Erythroblast (primary cell): ENCODE measurements around the gene EHD1.

Source experiments
- GATA1 ChIP-seq: IDR thresholded peaks from 2 replicates; pipeline ENCODE4 v1.6.1; 2011; ENCODE audit warnings: low read depth, mild to moderate bottlenecking, control low read depth, low read length, moderate library complexity
- POLR2A ChIP-seq: IDR thresholded peaks from 2 replicates; pipeline ENCODE4 v1.6.1; 2011; ENCODE audit warnings: mild to moderate bottlenecking, low read length

DNA sequence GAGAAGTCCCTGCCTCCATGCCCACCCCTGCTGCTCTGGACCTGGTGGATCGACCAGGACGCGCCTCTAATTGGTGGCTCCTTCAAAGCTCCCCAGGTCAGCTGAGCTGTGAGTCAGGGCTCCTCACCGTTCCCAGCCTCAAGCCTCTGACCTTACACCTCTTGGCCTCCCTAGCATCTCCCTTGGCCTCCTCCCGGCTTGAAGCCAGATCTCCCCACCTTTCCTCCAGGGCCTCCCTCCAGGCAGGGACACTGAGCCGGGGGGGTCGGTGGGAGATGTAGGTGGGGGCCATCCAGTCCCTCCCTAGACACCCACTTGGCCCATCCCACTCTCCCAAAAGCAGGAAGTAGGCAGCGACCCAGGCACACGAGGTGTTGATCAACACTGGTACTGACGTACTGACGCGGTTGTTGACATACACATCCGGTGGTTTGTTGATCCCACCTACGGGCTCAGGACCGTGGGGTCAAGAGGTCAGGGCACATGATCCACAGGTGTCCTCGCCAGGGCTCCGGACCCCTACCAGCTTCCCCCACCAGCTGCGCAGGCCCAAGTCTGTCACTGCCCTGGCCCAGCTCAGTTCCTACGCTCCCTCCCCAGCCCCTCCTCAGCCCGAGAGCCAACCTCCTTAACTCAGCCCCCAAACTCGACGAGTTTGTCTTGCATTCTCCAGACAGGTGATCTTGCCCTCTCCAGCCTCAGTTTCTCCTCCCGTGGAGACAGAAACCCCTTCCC, 37.8 kb upstream of the EHD1 start:
- TF ChIP-seq POLR2A (no peak), GATA1 (no peak)
